Activated CD4-positive, alpha-beta memory T cell treated with anti-CD3 and anti-CD28 coated beads for 36 hours (primary cell): ENCODE results near the gene IRX1. TPM values are rescaled to one million over a fixed set of nuclear protein-coding genes. Genes with fewer than 3 reads are reported as not detected.

ENCODE experiments used
- CTCF ChIA-PET: fragments of 350-600 bp; sonication (Branson Sonifier 250); formaldehyde crosslinking; loops from one replicate; lab custom pipeline; 2021; ENCODE audit warnings: antibody characterized with exemption, inconsistent platforms; lab: Charles Lee
- POLR2A ChIA-PET: fragments of 350-600 bp; sonication (Branson Sonifier 250); formaldehyde crosslinking; loops from one replicate; lab custom pipeline; 2021; ENCODE audit warnings: antibody characterized with exemption; lab: Charles Lee
- DNase-seq: peaks from one replicate; pipeline ENCODE4 v3.0.0-alpha.2; 2020
- H3K27ac Mint-ChIP-seq: one replicate; pipeline ENCODE4 v1.8.0; 2021; ENCODE audit warnings: mixed read lengths
- H3K27me3 Mint-ChIP-seq: one replicate; pipeline ENCODE4 v1.8.0; 2021; ENCODE audit warnings: mixed read lengths
- H3K36me3 Mint-ChIP-seq: one replicate; pipeline ENCODE4 v1.8.0; 2021; ENCODE audit warnings: mixed read lengths
- H3K4me1 Mint-ChIP-seq: one replicate; pipeline ENCODE4 v1.8.0; 2021; ENCODE audit warnings: low read depth, mixed read lengths
- H3K4me3 Mint-ChIP-seq: one replicate; pipeline ENCODE4 v1.8.0; 2021; ENCODE audit warnings: mild to moderate bottlenecking, mixed read lengths
- H3K9me3 Mint-ChIP-seq: one replicate; pipeline ENCODE4 v1.8.0; 2021; ENCODE audit warnings: mixed read lengths
- intact Hi-C: fragments of 100-400 bp; cut with micrococcal nuclease; formaldehyde crosslinking; loops from one replicate; pipeline ENCODE4 v1.15.1; 2023
- total RNA-seq, 2 experiments: library from RNA; stranded (reverse); gene quantifications; one replicate each; pipeline ENCODE4 v1.2.3, GENCODE V29; 2021

IRX1 gene
- total RNA-seq, 2 experiments from 2014 or later, result not detected

- H3K4me1 Mint-ChIP-seq, result peaks cover 5% of the 10 kb centered on the region
- H3K36me3 Mint-ChIP-seq, result peaks cover 9% of the 10 kb centered on the region
- intact Hi-C loops, result loop anchor here (10.0 kb wide), 1 partner anchor 1712 kb away; the partner anchor contains the start of gene IRX4
- H3K9me3 Mint-ChIP-seq, result peaks cover 2% of the 10 kb centered on the region
- DNase-seq, result no peak
- no peak overlapping the region for H3K4me3 Mint-ChIP-seq
- ChIA-PET POLR2A (no interaction called here), CTCF (no interaction called here)
- peaks cover 51% of the 10 kb centered on the region for H3K27me3 Mint-ChIP-seq
- no peak overlapping the region for H3K27ac Mint-ChIP-seq
Observed at GRCh38 chr5:3596261-3596825, 711 bp downstream of the IRX1 start.

GRCh38 chr5:3596857-3597166 is 1.2 kb downstream of the IRX1 start:
- peaks cover 2% of the 10 kb centered on the region for H3K9me3 Mint-ChIP-seq
- peaks cover 5% of the 10 kb centered on the region for H3K4me1 Mint-ChIP-seq
- H3K27me3 Mint-ChIP-seq, result peaks cover 53% of the 10 kb centered on the region
- ChIA-PET POLR2A (no interaction called here), CTCF (no interaction called here)
- H3K36me3 Mint-ChIP-seq, result peaks cover 9% of the 10 kb centered on the region
- no peak overlapping the region for H3K4me3 Mint-ChIP-seq
- intact Hi-C loops, result loop anchor here (10.0 kb wide), 1 partner anchor 1712 kb away; the partner anchor contains the start of gene IRX4
- H3K27ac Mint-ChIP-seq, result no peak overlapping the region
- DNase-seq, result no peak

GRCh38 chr5:3597167-3598007 is 1.8 kb downstream of the IRX1 start:
- CTCF ChIA-PET, result no interaction called here
- Mint-ChIP-seq H3K4me1 (peaks cover 5% of the 10 kb centered on the region), H3K4me3 (no peak overlapping the region), H3K9me3 (peaks cover 2% of the 10 kb centered on the region), H3K27me3 (peaks cover 54% of the 10 kb centered on the region), H3K27ac (no peak overlapping the region), H3K36me3 (peaks cover 9% of the 10 kb centered on the region)
- intact Hi-C loops, result loop anchor here (10.0 kb wide), 1 partner anchor 1713 kb away; the partner anchor contains the start of gene IRX4
- DNase-seq, result no peak
- POLR2A ChIA-PET, result no interaction called here

GRCh38 chr5:3598207-3598606 is 2.6 kb downstream of the IRX1 start:
- intact Hi-C loops, result loop anchor here (10.0 kb wide), 1 partner anchor 1713 kb away; the partner anchor contains the start of gene IRX4
- Mint-ChIP-seq H3K36me3 (peaks cover 9% of the 10 kb centered on the region), H3K4me1 (peaks cover 5% of the 10 kb centered on the region), H3K27me3 (peaks cover 56% of the 10 kb centered on the region), H3K4me3 (no peak overlapping the region), H3K9me3 (peaks cover 2% of the 10 kb centered on the region), H3K27ac (no peak overlapping the region)
- DNase-seq, result no peak
- CTCF ChIA-PET, result no interaction called here
- POLR2A ChIA-PET, result no interaction called here

GRCh38 chr5:3598769-3599211 is 3.2 kb downstream of the IRX1 start:
- no peak for DNase-seq
- ChIA-PET POLR2A (no interaction called here), CTCF (no interaction called here)
- peaks cover 2% of the 10 kb centered on the region for H3K9me3 Mint-ChIP-seq
- peaks cover 57% of the 10 kb centered on the region for H3K27me3 Mint-ChIP-seq
- intact Hi-C loops, result loop anchor here (10.0 kb wide), 1 partner anchor 1714 kb away; the partner anchor contains the start of gene IRX4
- H3K27ac Mint-ChIP-seq, result no peak overlapping the region
- H3K4me1 Mint-ChIP-seq, result peaks cover 5% of the 10 kb centered on the region
- no peak overlapping the region for H3K4me3 Mint-ChIP-seq
- peaks cover 9% of the 10 kb centered on the region for H3K36me3 Mint-ChIP-seq

- Mint-ChIP-seq H3K27ac (no peak overlapping the region), H3K9me3 (peaks cover 2% of the 10 kb centered on the region), H3K36me3 (peaks cover 7% of the 10 kb centered on the region), H3K27me3 (peaks cover 56% of the 10 kb centered on the region), H3K4me1 (peaks cover 5% of the 10 kb centered on the region), H3K4me3 (no peak overlapping the region)
- intact Hi-C loops, result loop anchor here (10.0 kb wide), 1 partner anchor 1715 kb away; the partner anchor contains the start of gene IRX4
- ChIA-PET CTCF (no interaction called here), POLR2A (no interaction called here)
- DNase-seq, result no peak
Observed at GRCh38 chr5:3599226-3600105, 3.8 kb downstream of the IRX1 start.

- DNase-seq, result no peak
- H3K4me1 Mint-ChIP-seq, result peaks cover 5% of the 10 kb centered on the region
- peaks cover 62% of the 10 kb centered on the region for H3K27me3 Mint-ChIP-seq
- peaks cover 7% of the 10 kb centered on the region for H3K36me3 Mint-ChIP-seq
- CTCF ChIA-PET, result no interaction called here
- no peak overlapping the region for H3K27ac Mint-ChIP-seq
- peaks cover 2% of the 10 kb centered on the region for H3K9me3 Mint-ChIP-seq
- POLR2A ChIA-PET, result no interaction called here
- no peak overlapping the region for H3K4me3 Mint-ChIP-seq
- intact Hi-C loops, result no loop called here
Observed at GRCh38 chr5:3600106-3601060, 4.8 kb downstream of the IRX1 start.

- Mint-ChIP-seq H3K27me3 (peaks cover 64% of the 10 kb centered on the region), H3K4me1 (peaks cover 5% of the 10 kb centered on the region), H3K27ac (no peak overlapping the region), H3K4me3 (no peak overlapping the region), H3K9me3 (peaks cover 2% of the 10 kb centered on the region), H3K36me3 (peaks cover 7% of the 10 kb centered on the region)
- DNase-seq, result no peak
- ChIA-PET POLR2A (no interaction called here), CTCF (no interaction called here)
- intact Hi-C loops, result no loop called here
Observed at GRCh38 chr5:3601061-3601710, 5.6 kb downstream of the IRX1 start.

GRCh38 chr5:3601911-3602782 is 6.5 kb downstream of the IRX1 start:
- Mint-ChIP-seq H3K4me3 (no peak overlapping the region), H3K4me1 (peaks cover 2% of the 10 kb centered on the region), H3K9me3 (peaks cover 2% of the 10 kb centered on the region), H3K27me3 (peaks cover 64% of the 10 kb centered on the region), H3K36me3 (peaks cover 7% of the 10 kb centered on the region), H3K27ac (no peak overlapping the region)
- intact Hi-C loops, result no loop called here
- ChIA-PET POLR2A (no interaction called here), CTCF (no interaction called here)
- DNase-seq, result no peak

- H3K4me1 Mint-ChIP-seq, result peaks cover 2% of the 10 kb centered on the region
- intact Hi-C loops, result no loop called here
- H3K27ac Mint-ChIP-seq, result no peak overlapping the region
- peaks cover 2% of the 10 kb centered on the region for H3K9me3 Mint-ChIP-seq
- H3K27me3 Mint-ChIP-seq, result peaks cover 60% of the 10 kb centered on the region
- no peak for DNase-seq
- ChIA-PET POLR2A (no interaction called here), CTCF (no interaction called here)
- H3K36me3 Mint-ChIP-seq, result peaks cover 7% of the 10 kb centered on the region
- no peak overlapping the region for H3K4me3 Mint-ChIP-seq
Observed at GRCh38 chr5:3602785-3603502, 7.3 kb downstream of the IRX1 start.
